Upper lobe of left lung (tissue), 6 donors: Measurements from ENCODE around the gene PMF1. TPM values are rescaled to one million over a fixed set of nuclear protein-coding genes. Genes with fewer than 3 reads are reported as not detected.
"Not testable (repeated sequence)": the region's sequence is repeated elsewhere in the genome, so short reads cannot be mapped to it uniquely, and the experiment has no call there.

Source experiments
- ATAC-seq, 2 donors: fragments of 200-7000 bp; cut with Tn5 transposase; one replicate each; pipeline ENCODE4 v1.9.1; 2022; ENCODE audit warnings: mild to moderate bottlenecking in 2 of 2, moderate library complexity in 2 of 2; ENCODE audit not compliant: low FRiP score in 2 of 2
- DNase-seq, 2 donors: peaks; one replicate each; pipeline ENCODE4 v3.0.0-alpha.2; 2019 to 2020
- H3K27ac ChIP-seq, 4 donors: fragments of 200-600 bp; sonication (generic); one replicate each; pipeline ENCODE4 v1.5.1; 2016 to 2019
- H3K27me3 ChIP-seq, 4 donors: fragments of 200-600 bp; sonication (generic); one replicate each; pipeline ENCODE4 v1.5.1; 2017 to 2019
- H3K36me3 ChIP-seq, 4 donors: fragments of 200-600 bp; sonication (generic); one replicate each; pipeline ENCODE4 v1.5.1; 2016 to 2019
- H3K4me1 ChIP-seq, 4 donors: fragments of 200-600 bp; sonication (generic); one replicate each; pipeline ENCODE4 v1.5.1; 2018 to 2019
- H3K4me3 ChIP-seq, 4 donors: fragments of 200-600 bp; sonication (generic); one replicate each; pipeline ENCODE4 v1.5.1; 2017 to 2019; ENCODE audit warnings: mild to moderate bottlenecking in 2 of 4, moderate library complexity in 1 of 4
- H3K9me3 ChIP-seq, 4 donors: fragments of 200-600 bp; sonication (generic); one replicate each; pipeline ENCODE4 v1.5.1; 2018 to 2019
- EP300 ChIP-seq, 4 donors: sonication (generic); formaldehyde crosslinking; IDR thresholded peaks; one replicate each; pipeline ENCODE4 v1.5.1; 2017; ENCODE audit warnings: antibody characterized with exemption in 4 of 4, control low read depth in 2 of 4
- POLR2A ChIP-seq, 4 donors: fragments of 450-650 bp; IDR thresholded peaks; one replicate each; pipeline ENCODE4 v1.5.1; 2016 to 2017; ENCODE audit warnings: antibody characterized with exemption in 4 of 4, mild to moderate bottlenecking in 2 of 4
- POLR2AphosphoS5 ChIP-seq, 2 donors: sonication (generic); formaldehyde crosslinking; IDR thresholded peaks; one replicate each; pipeline ENCODE4 v1.5.1; 2017; ENCODE audit warnings: antibody characterized with exemption in 2 of 2
- WGBS, 2 donors: methylation state at CpG; one replicate each; pipeline ENCODE4 v1.1.5; 2017 to 2018; 5-methylcytosine and 5-hydroxymethylcytosine counted together
- total RNA-seq, 6 donors: library from RNA; depleted of rRNA in 4 of 6; stranded (reverse); fragments of >200 nt in 4 of 6; gene quantifications; one replicate each; pipeline versions ENCODE4 v1.1.0 to v1.2.1, GENCODE V29; 2016 to 2021
- TF ChIP-seq, protein P1 (sequence below), 6 experiments: fragments of 450-650 bp in 4 of 6; fragments of 200-600 bp in 2 of 6; sonication (generic) in 2 of 6; IDR thresholded peaks; one replicate each; pipeline ENCODE4 v1.5.1; 2016 to 2019; ENCODE audit warnings: antibody characterized with exemption in 6 of 6
- donor health status: DM: no; HTN: no; CAD: no; lungs with moderate emphysema.
- donor health status: DM: no; HTN: yes; CAD: no; lungs with severe emphysema.

The PMF1 gene
- total RNA-seq, 6 donors from 2014 or later: 46.1 to 88.2 (median 66.6) TPM

DNA sequence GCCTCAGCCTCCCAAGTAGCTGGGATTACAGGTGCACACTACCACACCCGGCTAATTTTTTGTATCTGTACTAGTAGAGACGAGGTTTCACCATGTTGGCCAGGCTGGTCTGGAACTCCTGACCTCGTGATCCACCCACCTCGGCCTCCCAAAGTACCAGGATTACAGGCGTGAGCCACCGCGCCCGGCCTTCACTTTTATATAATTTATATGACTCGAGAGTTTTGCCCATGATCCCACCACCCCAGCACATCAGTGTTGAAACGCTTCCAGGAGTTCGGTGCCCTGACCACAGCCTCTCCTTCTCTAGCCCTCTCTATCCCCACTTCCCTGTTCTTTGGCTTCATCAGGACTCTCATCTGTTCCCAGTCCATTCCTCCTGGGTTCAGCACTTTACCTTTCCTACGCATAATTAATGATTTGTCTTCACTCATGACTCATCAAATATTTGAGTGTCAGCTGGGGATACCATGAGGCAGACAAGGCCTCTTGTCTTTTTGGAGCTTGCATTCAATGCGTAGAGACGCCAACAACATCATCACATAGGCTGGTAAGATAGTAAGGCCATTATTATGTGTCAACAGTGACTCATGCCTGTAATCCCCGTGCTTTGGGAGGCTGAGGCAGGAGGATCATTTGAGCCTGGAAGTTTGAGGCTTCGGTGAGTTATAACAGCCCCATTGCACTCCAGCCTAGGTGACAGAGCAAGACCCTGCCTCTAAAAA lies 1.4 kb downstream of the PMF1 start:
- Histone ChIP-seq H3K36me3 (peaks cover 6 to 19% (median 12%) of the 10 kb centered on the region in 4 donors), H3K4me1 (peaks cover 23 to 54% (median 34%) of the 10 kb centered on the region in 4 donors), H3K27ac (peak overlapping the region; percentile 87 to 95 (median 93)), H3K4me3 (peak overlapping the region in 3 of 4 donors; percentile 45 to 62 (median 56)), H3K9me3 (no peaks in the 10 kb centered on the region), H3K27me3 (no peaks in the 10 kb centered on the region)
- ATAC-seq: no peak
- WGBS, 2 donors: 79 to 80% methylated on average over 16 of the region's 16 CpGs
- no peak for DNase-seq
- no peak for TF ChIP-seq EP300 (IDR thresholded peaks at IDR 0.05)
- no peak for TF ChIP-seq POLR2A (IDR thresholded peaks at IDR 0.05)
- TF ChIP-seq POLR2AphosphoS5 (IDR thresholded peaks at IDR 0.05): no peak
- TF ChIP-seq, protein P1, sequence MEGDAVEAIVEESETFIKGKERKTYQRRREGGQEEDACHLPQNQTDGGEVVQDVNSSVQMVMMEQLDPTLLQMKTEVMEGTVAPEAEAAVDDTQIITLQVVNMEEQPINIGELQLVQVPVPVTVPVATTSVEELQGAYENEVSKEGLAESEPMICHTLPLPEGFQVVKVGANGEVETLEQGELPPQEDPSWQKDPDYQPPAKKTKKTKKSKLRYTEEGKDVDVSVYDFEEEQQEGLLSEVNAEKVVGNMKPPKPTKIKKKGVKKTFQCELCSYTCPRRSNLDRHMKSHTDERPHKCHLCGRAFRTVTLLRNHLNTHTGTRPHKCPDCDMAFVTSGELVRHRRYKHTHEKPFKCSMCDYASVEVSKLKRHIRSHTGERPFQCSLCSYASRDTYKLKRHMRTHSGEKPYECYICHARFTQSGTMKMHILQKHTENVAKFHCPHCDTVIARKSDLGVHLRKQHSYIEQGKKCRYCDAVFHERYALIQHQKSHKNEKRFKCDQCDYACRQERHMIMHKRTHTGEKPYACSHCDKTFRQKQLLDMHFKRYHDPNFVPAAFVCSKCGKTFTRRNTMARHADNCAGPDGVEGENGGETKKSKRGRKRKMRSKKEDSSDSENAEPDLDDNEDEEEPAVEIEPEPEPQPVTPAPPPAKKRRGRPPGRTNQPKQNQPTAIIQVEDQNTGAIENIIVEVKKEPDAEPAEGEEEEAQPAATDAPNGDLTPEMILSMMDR (IDR thresholded peaks at IDR 0.05): no peak

DNA sequence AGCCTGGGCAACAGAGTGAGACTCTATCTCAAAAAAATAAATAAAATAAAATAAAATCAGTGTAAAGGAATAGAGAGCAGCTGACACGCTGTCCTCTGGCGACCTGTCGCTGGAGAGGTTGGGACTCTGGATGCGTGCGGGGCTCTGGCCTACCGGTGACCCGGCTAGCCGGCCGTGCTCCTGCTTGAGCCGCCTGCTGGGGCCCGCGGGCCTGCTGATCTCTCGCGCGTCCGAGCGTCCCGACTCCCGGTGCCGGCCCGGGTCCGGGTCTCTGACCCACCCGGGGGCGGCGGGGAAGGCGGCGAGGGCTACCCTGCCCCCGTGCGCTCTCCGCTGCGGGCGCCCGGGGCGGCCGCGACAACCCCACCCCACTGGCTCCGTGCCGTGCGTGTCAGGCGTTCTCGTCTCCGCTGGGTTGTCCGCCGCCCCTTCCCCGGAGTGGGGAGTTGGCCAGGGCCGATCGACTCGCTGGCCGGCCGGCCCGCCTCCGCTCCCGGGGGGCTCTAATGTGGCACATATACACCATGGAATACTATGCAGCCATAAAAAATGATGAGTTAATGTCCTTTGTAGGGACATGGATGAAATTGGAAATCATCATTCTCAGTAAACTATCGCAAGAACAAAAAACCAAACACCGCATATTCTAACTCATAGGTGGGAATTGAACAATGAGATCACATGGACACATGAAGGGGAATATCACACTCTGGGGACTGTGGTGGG lies 3.7 kb downstream of the PMF1 start:
- 98 to 99% methylated on average over 35 to 55 of the region's 55 CpGs for WGBS, 2 donors
- not testable (repeated sequence) for H3K9me3 ChIP-seq, H3K27me3 ChIP-seq, ATAC-seq, H3K4me3 ChIP-seq
- Histone ChIP-seq H3K27ac (peak overlapping the region in 1 of 4 donors; percentile 80), H3K36me3 (peaks cover 1 to 16% (median 9%) of the 10 kb centered on the region in 4 donors), H3K4me1 (peaks cover 23 to 60% (median 35%) of the 10 kb centered on the region in 4 donors)
- DNase-seq: peak in 1 of 2 donors; percentile 72

DNA sequence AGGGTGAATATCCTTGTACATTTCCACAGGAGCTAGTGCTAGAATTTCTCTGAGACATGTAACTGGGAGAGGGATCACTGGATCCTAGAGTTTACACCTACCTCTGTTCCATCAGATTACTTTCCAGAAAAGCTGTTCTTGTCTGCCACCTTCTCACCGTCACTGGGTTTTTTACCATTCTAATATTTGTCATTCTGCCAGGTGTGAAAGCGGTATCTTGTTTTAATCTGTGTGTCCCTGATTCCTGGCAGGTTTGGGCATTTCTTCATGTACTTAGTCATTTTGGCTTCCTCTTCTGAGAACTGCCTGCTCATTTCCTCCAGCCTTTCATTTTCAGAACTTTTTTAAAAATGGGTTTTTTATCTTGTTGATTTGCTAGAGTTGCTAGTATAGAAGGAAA lies 5.1 kb downstream of the PMF1 start:
- peaks cover 17 to 56% (median 30%) of the 10 kb centered on the region in 4 donors for H3K4me1 ChIP-seq
- TF ChIP-seq, protein P1 (IDR thresholded peaks at IDR 0.05): no peak
- TF ChIP-seq POLR2A (IDR thresholded peaks at IDR 0.05) (no peak), POLR2AphosphoS5 (IDR thresholded peaks at IDR 0.05) (no peak), EP300 (IDR thresholded peaks at IDR 0.05) (no peak)
- DNase-seq: no peak

DNA sequence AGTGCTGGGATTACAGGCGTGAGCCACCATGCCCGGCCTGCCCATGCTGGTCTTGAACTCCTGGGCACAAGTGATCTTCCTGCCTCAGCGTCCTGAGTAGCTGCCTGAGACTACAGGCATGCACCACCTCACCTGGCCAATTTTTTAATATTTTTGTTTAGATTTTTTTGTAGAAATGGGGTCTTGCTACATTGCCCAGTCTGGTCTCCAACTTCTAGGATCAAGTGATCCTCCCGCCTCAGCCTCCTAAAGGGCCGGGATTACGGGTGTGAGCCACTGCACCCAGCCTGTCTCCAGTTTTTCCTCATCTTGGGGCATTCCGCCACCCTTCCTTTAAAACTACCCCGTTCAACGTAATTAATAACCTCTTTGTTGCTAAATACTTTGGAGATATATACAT lies 7.4 kb downstream of the PMF1 start:
- Histone ChIP-seq H3K27me3 (no peaks in the 10 kb centered on the region), H3K9me3 (no peaks in the 10 kb centered on the region), H3K4me3 (no peak overlapping the region), H3K4me1 (peaks cover 8 to 45% (median 20%) of the 10 kb centered on the region in 4 donors), H3K27ac (no peak overlapping the region), H3K36me3 (peaks cover 18 to 42% (median 29%) of the 10 kb centered on the region in 4 donors)
- 90 to 94% methylated on average over 8 to 9 of the region's 9 CpGs for WGBS, 2 donors
- DNase-seq (no peak), ATAC-seq (no peak)
- TF ChIP-seq, protein P1 (IDR thresholded peaks at IDR 0.05): no peak
- TF ChIP-seq EP300 (IDR thresholded peaks at IDR 0.05): no peak
- no peak for TF ChIP-seq POLR2A (IDR thresholded peaks at IDR 0.05)
- TF ChIP-seq POLR2AphosphoS5 (IDR thresholded peaks at IDR 0.05): no peak

More for the DNA sequence above, 5.1 kb downstream of the PMF1 start:
- Histone ChIP-seq H3K36me3 (peaks cover 11 to 29% (median 18%) of the 10 kb centered on the region in 4 donors), H3K27ac (peak overlapping the region; percentile 71 to 80 (median 74)), H3K27me3 (no peaks in the 10 kb centered on the region), H3K9me3 (no peaks in the 10 kb centered on the region), H3K4me3 (no peak overlapping the region)
- no peak for ATAC-seq
- WGBS, 2 donors: 38 to 50% methylated on average over 2 of the region's 2 CpGs

DNA sequence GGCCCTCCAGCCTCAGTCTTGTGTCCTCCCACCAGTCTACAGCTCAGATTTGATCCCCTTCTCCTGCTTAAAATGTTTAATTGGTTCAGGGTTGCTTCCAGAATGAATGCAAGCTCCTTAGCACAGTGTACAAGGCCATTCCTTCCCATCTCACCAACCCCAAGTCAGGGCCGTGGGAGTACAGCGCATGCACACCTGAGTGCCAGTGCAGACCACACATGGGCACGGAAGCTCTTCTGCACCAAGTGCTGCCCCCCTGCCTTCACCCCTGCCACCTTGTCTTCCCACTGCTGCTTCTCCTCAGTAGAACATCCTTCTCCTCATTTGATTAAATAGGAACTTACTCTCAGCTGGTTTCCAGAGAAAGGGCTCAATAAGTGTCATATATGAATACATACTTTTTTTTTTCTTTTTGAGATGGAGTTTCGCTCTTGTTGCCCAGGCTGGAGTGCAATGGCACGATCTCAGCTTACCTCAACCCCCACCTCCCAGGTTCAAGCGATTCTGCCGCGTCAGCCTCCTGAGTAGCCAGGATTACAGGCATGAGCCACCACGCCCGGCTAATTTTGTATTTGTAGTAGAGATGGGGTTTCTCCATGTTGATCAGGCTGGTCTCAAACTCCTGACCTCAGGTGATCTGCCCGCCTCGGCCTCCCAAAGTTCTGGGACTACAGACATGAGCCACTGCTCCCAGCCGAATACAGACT lies 9.3 kb downstream of the PMF1 start:
- TF ChIP-seq POLR2AphosphoS5 (IDR thresholded peaks at IDR 0.05) (no peak), POLR2A (IDR thresholded peaks at IDR 0.05) (no peak), EP300 (IDR thresholded peaks at IDR 0.05) (no peak)
- TF ChIP-seq, protein P1 (IDR thresholded peaks at IDR 0.05): no peak
- H3K27me3 ChIP-seq: no peaks in the 10 kb centered on the region
- no peak for ATAC-seq
- H3K27ac ChIP-seq: no peak overlapping the region
- peaks cover 8 to 38% (median 19%) of the 10 kb centered on the region in 4 donors for H3K4me1 ChIP-seq
- peaks cover 21 to 52% (median 36%) of the 10 kb centered on the region in 4 donors for H3K36me3 ChIP-seq
- WGBS, 2 donors: 92 to 93% methylated on average over 12 of the region's 13 CpGs
- H3K9me3 ChIP-seq: no peaks in the 10 kb centered on the region
- no peak overlapping the region for H3K4me3 ChIP-seq
- DNase-seq: no peak
